Activated naive CD4-positive, alpha-beta T cell treated with anti-CD3 and anti-CD28 coated beads, Interleukin-2, amount 10 ng/mL, durations not matched to agents 7 days and 5 days (primary cell): ENCODE data around the gene CTNNA2.
"Not testable (repeated sequence)": the region's sequence is repeated elsewhere in the genome, so short reads cannot be mapped to it uniquely, and the experiment has no call there.

Experiments
- CTCF ChIA-PET: fragments of 350-600 bp; sonication (Branson Sonifier 250); formaldehyde crosslinking; loops from one replicate; lab custom pipeline; 2021; ENCODE audit warnings: antibody characterized with exemption; lab: Charles Lee
- DNase-seq: peaks from one replicate; pipeline ENCODE4 v3.0.0-alpha.2; 2020
- H3K27ac Mint-ChIP-seq: one replicate; pipeline ENCODE4 v1.8.0; 2021; ENCODE audit warnings: mild to moderate bottlenecking, moderate library complexity, mixed read lengths
- H3K27me3 Mint-ChIP-seq: one replicate; pipeline ENCODE4 v1.8.0; 2021; ENCODE audit warnings: mild to moderate bottlenecking, mixed read lengths
- H3K36me3 Mint-ChIP-seq: one replicate; pipeline ENCODE4 v1.8.0; 2021; ENCODE audit warnings: mixed read lengths
- H3K4me1 Mint-ChIP-seq: one replicate; pipeline ENCODE4 v1.8.0; 2021; ENCODE audit warnings: mixed read lengths
- H3K4me3 Mint-ChIP-seq: one replicate; pipeline ENCODE4 v1.8.0; 2021; ENCODE audit warnings: mild to moderate bottlenecking, moderate library complexity, mixed read lengths
- H3K9me3 Mint-ChIP-seq: one replicate; pipeline ENCODE4 v1.8.0; 2021; ENCODE audit warnings: mixed read lengths

The CTNNA2 gene

GRCh38 chr2:80122675-80123074 is 609.8 kb downstream of the CTNNA2 start:
- Mint-ChIP-seq H3K27ac (no peak overlapping the region), H3K4me3 (no peak overlapping the region), H3K4me1 (no peaks in the 10 kb centered on the region), H3K9me3 (peaks cover 4% of the 10 kb centered on the region), H3K27me3 (no peaks in the 10 kb centered on the region), H3K36me3 (no peaks in the 10 kb centered on the region)
- DNase-seq, result no peak
- CTCF ChIA-PET, result no interaction called here

GRCh38 chr2:80126596-80127189 is 613.8 kb downstream of the CTNNA2 start:
- Mint-ChIP-seq H3K27me3 (no peaks in the 10 kb centered on the region), H3K4me3 (no peak overlapping the region), H3K9me3 (peaks cover 6% of the 10 kb centered on the region), H3K4me1 (no peaks in the 10 kb centered on the region), H3K36me3 (no peaks in the 10 kb centered on the region), H3K27ac (no peak overlapping the region)
- CTCF ChIA-PET, result no interaction called here
- no peak for DNase-seq

DNA sequence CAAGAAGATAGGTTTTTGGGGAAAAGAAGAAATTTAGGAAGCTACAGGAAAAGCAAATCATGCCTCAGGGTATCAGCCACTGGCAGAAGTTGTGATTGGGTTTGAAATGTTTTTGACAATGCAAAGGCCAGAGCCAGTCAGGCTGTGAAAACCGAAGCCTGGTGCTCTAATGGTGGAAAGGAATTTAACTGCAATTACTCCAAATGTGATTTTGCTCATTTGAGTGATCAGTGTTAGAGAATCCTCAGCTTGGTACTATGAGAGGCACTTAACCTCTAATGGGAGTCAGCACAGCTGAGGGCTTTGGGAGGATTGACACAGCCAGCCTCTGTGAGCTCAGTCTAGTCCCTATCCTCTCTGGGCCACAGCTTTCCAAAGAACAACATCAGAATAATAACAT is 615.2 kb downstream of the CTNNA2 start:
- Mint-ChIP-seq H3K4me3 (no peak overlapping the region), H3K36me3 (no peaks in the 10 kb centered on the region), H3K27ac (no peak overlapping the region), H3K27me3 (no peaks in the 10 kb centered on the region), H3K4me1 (no peaks in the 10 kb centered on the region), H3K9me3 (peaks cover 2% of the 10 kb centered on the region)
- no peak for DNase-seq
- CTCF ChIA-PET, result no interaction called here

DNA sequence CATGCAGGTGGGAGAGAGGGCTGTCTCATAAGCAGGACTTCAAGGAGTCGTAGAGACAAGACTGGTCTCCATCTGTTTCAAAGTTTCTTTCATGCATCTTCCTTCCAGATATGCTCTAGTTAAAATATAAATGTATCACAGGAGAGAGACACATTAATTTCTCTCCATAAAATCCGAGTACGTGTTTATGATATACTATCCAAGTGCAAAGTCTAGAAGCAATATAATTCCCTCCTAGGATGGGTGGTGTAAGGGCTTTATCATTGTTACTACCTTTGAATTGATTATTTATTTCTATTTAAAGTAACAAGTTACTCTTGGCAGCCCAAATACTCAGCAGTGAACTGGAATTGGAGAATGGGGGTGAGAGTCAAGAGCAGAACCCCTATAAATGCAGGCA is 619.4 kb downstream of the CTNNA2 start:
- CTCF ChIA-PET, result no interaction called here
- Mint-ChIP-seq H3K4me3 (no peak overlapping the region), H3K27me3 (no peaks in the 10 kb centered on the region), H3K36me3 (no peaks in the 10 kb centered on the region), H3K4me1 (no peaks in the 10 kb centered on the region), H3K27ac (no peak overlapping the region), H3K9me3 (peaks cover 4% of the 10 kb centered on the region)
- DNase-seq, result no peak

- CTCF ChIA-PET, result no interaction called here
- no peak for DNase-seq
- no peak overlapping the region for H3K27ac Mint-ChIP-seq
- no peaks in the 10 kb centered on the region for H3K4me1 Mint-ChIP-seq
- H3K9me3 Mint-ChIP-seq, result peaks cover 4% of the 10 kb centered on the region
- no peak overlapping the region for H3K4me3 Mint-ChIP-seq
- H3K36me3 Mint-ChIP-seq, result no peaks in the 10 kb centered on the region
- no peaks in the 10 kb centered on the region for H3K27me3 Mint-ChIP-seq
These were observed 622.1 kb downstream of the CTNNA2 start for GRCh38 chr2:80135001-80135400.

- no peak overlapping the region for H3K27ac Mint-ChIP-seq
- no peak for DNase-seq
- H3K27me3 Mint-ChIP-seq, result no peaks in the 10 kb centered on the region
- H3K9me3 Mint-ChIP-seq, result peaks cover 4% of the 10 kb centered on the region
- CTCF ChIA-PET, result no interaction called here
- H3K36me3 Mint-ChIP-seq, result no peaks in the 10 kb centered on the region
- H3K4me3 Mint-ChIP-seq, result no peak overlapping the region
- H3K4me1 Mint-ChIP-seq, result no peaks in the 10 kb centered on the region
These were observed 623.5 kb downstream of the CTNNA2 start for GRCh38 chr2:80136338-80136737.

GRCh38 chr2:80139001-80139400 is 626.1 kb downstream of the CTNNA2 start:
- Mint-ChIP-seq H3K4me1 (no peaks in the 10 kb centered on the region), H3K27ac (no peak overlapping the region), H3K4me3 (no peak overlapping the region), H3K9me3 (peaks cover 7% of the 10 kb centered on the region), H3K36me3 (no peaks in the 10 kb centered on the region), H3K27me3 (no peaks in the 10 kb centered on the region)
- no peak for DNase-seq
- CTCF ChIA-PET, result no interaction called here

DNA sequence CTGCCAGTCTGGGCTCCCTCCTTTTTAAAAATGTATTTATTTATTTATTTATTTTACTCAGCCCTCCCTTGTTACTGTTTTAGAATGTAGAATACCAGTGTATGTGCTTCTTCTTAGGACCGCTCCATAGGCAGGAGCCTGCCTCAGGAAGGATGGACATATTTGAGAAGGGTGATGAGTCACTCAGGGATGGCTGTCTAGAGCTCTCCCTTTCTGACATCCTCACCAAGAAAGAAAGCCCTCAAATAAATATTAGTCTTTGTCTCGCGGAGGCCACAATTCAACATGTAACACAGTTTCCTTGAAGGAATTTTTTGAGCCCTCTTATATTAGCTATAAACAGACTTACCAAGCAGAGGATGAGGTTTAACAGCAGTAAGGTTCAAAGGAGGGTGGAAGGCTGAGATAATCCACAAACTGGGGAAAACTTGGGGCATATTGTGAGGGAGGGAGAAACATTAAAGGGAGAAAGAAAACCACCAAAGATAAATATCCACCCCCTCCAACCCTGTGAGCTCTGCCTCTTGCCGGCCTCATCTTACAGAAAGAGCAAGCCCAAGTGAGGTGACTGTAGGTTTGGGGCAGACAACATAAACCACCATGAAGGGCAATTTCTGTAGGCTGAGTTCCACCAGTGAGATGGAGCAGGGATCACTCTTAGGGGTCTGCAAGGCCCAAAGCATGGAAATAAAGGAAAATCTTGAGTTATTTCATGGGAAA is 628.3 kb downstream of the CTNNA2 start:
- Mint-ChIP-seq H3K27ac (no peak overlapping the region), H3K4me3 (no peak overlapping the region), H3K27me3 (no peaks in the 10 kb centered on the region), H3K4me1 (no peaks in the 10 kb centered on the region), H3K36me3 (no peaks in the 10 kb centered on the region), H3K9me3 (peaks cover 7% of the 10 kb centered on the region)
- DNase-seq, result no peak
- CTCF ChIA-PET, result no interaction called here

- DNase-seq, result no peak
- no peaks in the 10 kb centered on the region for H3K36me3 Mint-ChIP-seq
- H3K27ac Mint-ChIP-seq, result no peak overlapping the region
- no peaks in the 10 kb centered on the region for H3K4me1 Mint-ChIP-seq
- H3K9me3 Mint-ChIP-seq, result peaks cover 7% of the 10 kb centered on the region
- H3K4me3 Mint-ChIP-seq, result no peak overlapping the region
- H3K27me3 Mint-ChIP-seq, result no peaks in the 10 kb centered on the region
- CTCF ChIA-PET, result no interaction called here
These were observed 632.6 kb downstream of the CTNNA2 start for GRCh38 chr2:80145499-80145898.

DNA sequence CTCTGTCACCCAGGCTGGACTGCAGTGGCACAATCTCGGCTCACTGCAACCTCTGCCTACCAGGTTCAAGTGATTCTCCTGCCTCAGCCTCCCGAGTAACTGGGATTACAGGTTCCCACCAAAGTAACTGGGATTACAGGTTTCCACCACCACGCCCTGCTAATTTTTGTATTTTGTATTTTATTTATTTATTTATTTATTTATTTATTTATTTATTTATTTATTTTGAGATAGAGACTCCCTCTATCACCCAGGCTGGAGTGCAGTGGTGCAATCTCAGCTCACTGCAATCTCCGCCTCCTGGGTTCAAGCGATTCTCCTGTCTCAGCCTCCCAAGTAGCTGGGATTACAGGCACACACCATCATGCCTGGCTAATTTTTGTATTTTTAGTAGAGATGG is 633.9 kb downstream of the CTNNA2 start:
- H3K36me3 Mint-ChIP-seq, DNase-seq, H3K27ac Mint-ChIP-seq, H3K4me3 Mint-ChIP-seq, H3K4me1 Mint-ChIP-seq, H3K27me3 Mint-ChIP-seq, H3K9me3 Mint-ChIP-seq, CTCF ChIA-PET: not testable (repeated sequence)

DNA sequence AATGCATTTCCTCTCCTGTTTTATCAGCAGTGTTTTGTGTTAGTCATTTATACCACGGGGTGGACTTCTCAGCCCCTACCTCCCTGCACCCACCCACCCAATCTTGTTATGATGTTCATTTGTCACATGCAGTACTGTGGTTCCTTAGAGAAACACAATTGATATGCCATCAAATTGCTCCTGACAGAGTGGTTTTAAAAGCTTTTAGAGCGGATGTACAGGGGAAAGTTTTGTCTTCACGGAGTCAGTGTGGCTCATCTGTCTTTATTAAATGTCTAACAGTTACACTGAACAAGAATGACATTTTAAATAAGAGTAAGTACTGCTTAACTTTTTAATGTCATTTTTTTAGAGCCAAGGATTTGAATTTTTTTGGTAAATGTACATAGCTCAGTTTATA is 634.8 kb downstream of the CTNNA2 start:
- H3K4me3 Mint-ChIP-seq, result no peak overlapping the region
- CTCF ChIA-PET, result no interaction called here
- no peaks in the 10 kb centered on the region for H3K36me3 Mint-ChIP-seq
- no peak overlapping the region for H3K27ac Mint-ChIP-seq
- no peaks in the 10 kb centered on the region for H3K27me3 Mint-ChIP-seq
- H3K9me3 Mint-ChIP-seq, result peaks cover 7% of the 10 kb centered on the region
- DNase-seq, result no peak
- no peaks in the 10 kb centered on the region for H3K4me1 Mint-ChIP-seq

- CTCF ChIA-PET, result no interaction called here
- no peak overlapping the region for H3K27ac Mint-ChIP-seq
- peaks cover 4% of the 10 kb centered on the region for H3K9me3 Mint-ChIP-seq
- H3K4me3 Mint-ChIP-seq, result no peak overlapping the region
- H3K36me3 Mint-ChIP-seq, result no peaks in the 10 kb centered on the region
- no peaks in the 10 kb centered on the region for H3K4me1 Mint-ChIP-seq
- no peaks in the 10 kb centered on the region for H3K27me3 Mint-ChIP-seq
- no peak for DNase-seq
These were observed 636.1 kb downstream of the CTNNA2 start for GRCh38 chr2:80148906-80149305.

- Mint-ChIP-seq H3K27me3 (no peaks in the 10 kb centered on the region), H3K27ac (no peak overlapping the region), H3K4me3 (no peak overlapping the region), H3K4me1 (no peaks in the 10 kb centered on the region), H3K36me3 (no peaks in the 10 kb centered on the region), H3K9me3 (peaks cover 4% of the 10 kb centered on the region)
- DNase-seq, result no peak
- CTCF ChIA-PET, result interaction anchor here (0.5 kb wide), 1 partner anchor 68 kb away, joined by 3 read pairs; no protein-coding TSS in a partner anchor
These were observed 637.1 kb downstream of the CTNNA2 start for GRCh38 chr2:80149991-80150390.

DNA sequence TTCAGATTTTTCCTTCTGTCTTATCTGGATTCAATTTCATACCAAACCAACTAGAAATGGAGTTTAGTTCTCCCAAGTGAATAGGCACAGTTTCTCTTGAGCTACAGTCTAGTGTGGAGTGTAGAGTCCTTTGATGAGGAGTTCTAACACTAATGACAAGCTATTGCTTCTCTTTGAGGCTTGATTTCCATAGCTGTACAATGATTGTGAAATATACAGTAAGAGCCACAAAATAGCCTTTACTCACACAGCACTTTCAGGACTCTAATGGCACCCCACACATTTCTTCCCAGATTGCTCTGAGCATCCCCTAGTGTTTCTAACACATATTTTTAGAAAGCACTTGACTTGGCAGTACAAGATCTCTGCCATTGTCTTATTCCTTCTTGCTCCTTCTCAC is 638.4 kb downstream of the CTNNA2 start:
- Mint-ChIP-seq H3K36me3 (no peaks in the 10 kb centered on the region), H3K27me3 (no peaks in the 10 kb centered on the region), H3K4me1 (no peaks in the 10 kb centered on the region), H3K27ac (no peak overlapping the region), H3K9me3 (peaks cover 3% of the 10 kb centered on the region), H3K4me3 (no peak overlapping the region)
- CTCF ChIA-PET, result no interaction called here
- DNase-seq, result no peak

DNA sequence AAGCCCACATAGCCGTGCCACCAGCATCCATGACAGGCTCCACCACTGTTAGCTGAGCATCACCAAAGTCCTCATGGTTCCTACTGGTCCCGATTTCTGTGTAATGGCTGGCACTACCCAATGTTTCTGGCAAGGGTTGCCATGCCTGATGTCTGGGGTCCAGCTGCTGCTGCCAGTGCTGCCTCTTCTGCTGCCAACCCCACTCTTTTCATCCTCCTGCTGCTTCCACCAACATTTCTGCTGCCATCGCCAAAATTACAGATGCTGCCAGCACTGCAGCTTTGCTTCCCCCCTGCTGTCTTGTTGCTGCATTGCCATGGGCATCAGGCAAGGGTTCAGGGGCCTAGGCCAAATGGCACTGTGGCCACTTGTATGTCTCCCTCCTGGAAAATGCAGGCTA is 638.8 kb downstream of the CTNNA2 start:
- Mint-ChIP-seq H3K4me1 (no peaks in the 10 kb centered on the region), H3K9me3 (peaks cover 2% of the 10 kb centered on the region), H3K4me3 (no peak overlapping the region), H3K27me3 (no peaks in the 10 kb centered on the region), H3K27ac (no peak overlapping the region), H3K36me3 (no peaks in the 10 kb centered on the region)
- CTCF ChIA-PET, result no interaction called here
- DNase-seq, result no peak
